Left ventricle myocardium inferior (tissue), 1 donor: ENCODE data around the gene CMTM5. TPM values are rescaled to one million over a fixed set of nuclear protein-coding genes. Genes with fewer than 3 reads are reported as not detected.
A peak's percentile ranks its signal among the peaks of the same experiment; 100 is the strongest.
"Not testable (repeated sequence)": the region's sequence is repeated elsewhere in the genome, so short reads cannot be mapped to it uniquely, and the experiment has no call there.

Experiments
- DNase-seq: peaks from one replicate; pipeline ENCODE4 v3.0.0-alpha.2; 2020
- H3K27ac ChIP-seq: fragments of 200-600 bp; replicated peaks from 2 replicates; pipeline ENCODE4 v1.8.0; 2021
- H3K27me3 ChIP-seq: fragments of 200-600 bp; 2 replicates; pipeline ENCODE4 v1.8.0; 2021; ENCODE audit warnings: low read depth
- H3K36me3 ChIP-seq: fragments of 200-600 bp; 2 replicates; pipeline ENCODE4 v1.8.0; 2021
- H3K4me1 ChIP-seq: fragments of 200-600 bp; 2 replicates; pipeline ENCODE4 v1.8.0; 2021
- H3K4me3 ChIP-seq: fragments of 200-600 bp; 2 replicates; pipeline ENCODE4 v1.8.0; 2021; ENCODE audit warnings: mild to moderate bottlenecking, moderate library complexity
- H3K9me3 ChIP-seq: fragments of 200-600 bp; replicated peaks from 2 replicates; pipeline ENCODE4 v1.8.0; 2021
- intact Hi-C: fragments of 100-400 bp; cut with micrococcal nuclease; formaldehyde crosslinking; loops from one replicate; pipeline ENCODE4 v1.11.0; 2022
- total RNA-seq: library from RNA; stranded (reverse); fragmentation: NEBNext Ultra II Directional; extraction: Animal tissue kit (Norgen Biotek cat#: 25700); gene quantifications from one replicate; pipeline ENCODE4 v1.2.1, GENCODE V29; 2021
- TF ChIP-seq, protein P1 (sequence below): fragments of 200-600 bp; IDR thresholded peaks from 2 replicates; pipeline ENCODE4 v1.8.0; 2021; ENCODE audit warnings: antibody characterized with exemption, mild to moderate bottlenecking, borderline replicate concordance
- donor health status: DM: no; HTN: yes; CAD: no; lungs with severe emphysema.

CMTM5 gene
- total RNA-seq, 1 donor from 2014 or later: 1.0 TPM

GRCh38 chr14:23415821-23416778, 39.3 kb downstream of the CMTM5 start:
- Histone ChIP-seq H3K9me3 (no peaks in the 10 kb centered on the region), H3K27me3 (no peaks in the 10 kb centered on the region), H3K27ac (peak overlapping the region; percentile 91), H3K36me3 (peaks cover 65% of the 10 kb centered on the region), H3K4me3 (peak overlapping the region; percentile 35), H3K4me1 (no peaks in the 10 kb centered on the region)
- no peak for DNase-seq
- TF ChIP-seq, protein P1, sequence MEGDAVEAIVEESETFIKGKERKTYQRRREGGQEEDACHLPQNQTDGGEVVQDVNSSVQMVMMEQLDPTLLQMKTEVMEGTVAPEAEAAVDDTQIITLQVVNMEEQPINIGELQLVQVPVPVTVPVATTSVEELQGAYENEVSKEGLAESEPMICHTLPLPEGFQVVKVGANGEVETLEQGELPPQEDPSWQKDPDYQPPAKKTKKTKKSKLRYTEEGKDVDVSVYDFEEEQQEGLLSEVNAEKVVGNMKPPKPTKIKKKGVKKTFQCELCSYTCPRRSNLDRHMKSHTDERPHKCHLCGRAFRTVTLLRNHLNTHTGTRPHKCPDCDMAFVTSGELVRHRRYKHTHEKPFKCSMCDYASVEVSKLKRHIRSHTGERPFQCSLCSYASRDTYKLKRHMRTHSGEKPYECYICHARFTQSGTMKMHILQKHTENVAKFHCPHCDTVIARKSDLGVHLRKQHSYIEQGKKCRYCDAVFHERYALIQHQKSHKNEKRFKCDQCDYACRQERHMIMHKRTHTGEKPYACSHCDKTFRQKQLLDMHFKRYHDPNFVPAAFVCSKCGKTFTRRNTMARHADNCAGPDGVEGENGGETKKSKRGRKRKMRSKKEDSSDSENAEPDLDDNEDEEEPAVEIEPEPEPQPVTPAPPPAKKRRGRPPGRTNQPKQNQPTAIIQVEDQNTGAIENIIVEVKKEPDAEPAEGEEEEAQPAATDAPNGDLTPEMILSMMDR: no peak
- intact Hi-C loops: no loop called here

- Histone ChIP-seq H3K27me3 (no peaks in the 10 kb centered on the region), H3K9me3 (no peaks in the 10 kb centered on the region), H3K36me3 (peaks cover 72% of the 10 kb centered on the region), H3K4me3 (peak overlapping the region; percentile 35), H3K4me1 (peaks cover 3% of the 10 kb centered on the region), H3K27ac (peak overlapping the region; percentile 91)
- no peak for DNase-seq
- TF ChIP-seq, protein P1: no peak
- intact Hi-C loops: no loop called here
These were observed 40.0 kb downstream of the CMTM5 start for GRCh38 chr14:23416801-23417200.

- H3K4me3 ChIP-seq: peak overlapping the region; percentile 35
- H3K36me3 ChIP-seq: peaks cover 77% of the 10 kb centered on the region
- H3K27me3 ChIP-seq, H3K4me1 ChIP-seq, intact Hi-C loops, H3K9me3 ChIP-seq, DNase-seq: not testable (repeated sequence)
- H3K27ac ChIP-seq: peak overlapping the region; percentile 91
These were observed 40.4 kb downstream of the CMTM5 start for GRCh38 chr14:23417269-23417668.

- Histone ChIP-seq H3K4me1 (peaks cover 8% of the 10 kb centered on the region), H3K4me3 (peak overlapping the region; percentile 35), H3K9me3 (no peaks in the 10 kb centered on the region), H3K27me3 (no peaks in the 10 kb centered on the region), H3K36me3 (peaks cover 82% of the 10 kb centered on the region), H3K27ac (peak overlapping the region; percentile 91)
- intact Hi-C loops: no loop called here
- TF ChIP-seq, protein P1: no peak
- DNase-seq: no peak
These were observed 41.2 kb downstream of the CMTM5 start for GRCh38 chr14:23418021-23418420.

DNA sequence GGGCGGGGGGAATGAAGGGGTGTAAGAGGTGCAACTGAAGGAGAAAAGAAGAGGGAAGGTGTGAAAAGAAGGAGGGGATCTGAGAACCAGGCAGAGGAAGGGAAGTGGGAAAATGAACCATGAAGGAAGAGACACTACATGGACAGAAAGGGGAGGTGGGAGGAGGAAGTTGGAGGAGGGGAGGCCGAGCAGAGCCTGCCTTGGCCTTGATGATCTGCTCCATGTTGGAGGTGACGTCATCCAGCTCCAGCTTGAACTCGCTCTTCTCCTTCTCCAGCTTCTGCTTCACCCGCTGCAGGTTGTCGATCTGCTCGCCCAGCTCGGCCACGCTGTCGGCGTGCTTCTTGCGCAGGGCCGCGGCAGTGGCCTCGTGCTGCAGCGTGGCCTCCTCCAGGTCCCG, 42.8 kb downstream of the CMTM5 start:
- Histone ChIP-seq H3K27ac (peak overlapping the region; percentile 91), H3K4me3 (peak overlapping the region; percentile 35), H3K36me3 (peaks cover 82% of the 10 kb centered on the region)
- H3K27me3 ChIP-seq, intact Hi-C loops, H3K9me3 ChIP-seq, H3K4me1 ChIP-seq, DNase-seq: not testable (repeated sequence)

DNA sequence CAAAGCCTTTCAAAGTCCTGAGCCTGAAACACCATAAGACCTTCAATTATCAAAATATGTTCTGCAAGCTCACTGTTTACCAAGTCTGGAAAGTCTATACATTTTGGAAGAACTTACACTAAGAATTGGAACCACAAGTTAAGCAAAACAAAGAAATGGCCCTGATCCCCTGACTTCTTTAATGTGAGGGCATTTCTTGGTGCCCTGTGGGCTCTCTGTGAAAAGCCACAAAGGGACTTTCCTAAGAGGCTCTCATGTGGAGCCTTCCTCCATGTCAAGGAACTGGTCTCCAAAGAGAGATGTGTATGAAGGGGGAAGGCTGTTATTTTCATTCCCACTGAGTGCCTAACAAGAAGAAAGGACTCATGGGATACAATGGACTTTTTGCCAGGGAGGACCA, 44.7 kb downstream of the CMTM5 start:
- DNase-seq: no peak
- H3K27me3 ChIP-seq: no peaks in the 10 kb centered on the region
- no peak overlapping the region for H3K4me3 ChIP-seq
- intact Hi-C loops: no loop called here
- peak overlapping the region; percentile 68 for H3K27ac ChIP-seq
- peaks cover 63% of the 10 kb centered on the region for H3K36me3 ChIP-seq
- no peaks in the 10 kb centered on the region for H3K9me3 ChIP-seq
- peaks cover 12% of the 10 kb centered on the region for H3K4me1 ChIP-seq
- TF ChIP-seq, protein P1: no peak
